ENCODE data around the gene IRX4.

IRX4 gene

GRCh38 chr5:1860949-1861348 lies 21.8 kb downstream of the IRX4 start:
- no peak for DNase-seq (ENCODE audit: low spot score)
- in situ Hi-C loops (cut with MboI; ENCODE audit: low pct_unique_long_range_greater_than_20kb, low sequenced_read_pairs, unreplicated experiment) = no loop called here
- TF ChIP-seq, protein P1, sequence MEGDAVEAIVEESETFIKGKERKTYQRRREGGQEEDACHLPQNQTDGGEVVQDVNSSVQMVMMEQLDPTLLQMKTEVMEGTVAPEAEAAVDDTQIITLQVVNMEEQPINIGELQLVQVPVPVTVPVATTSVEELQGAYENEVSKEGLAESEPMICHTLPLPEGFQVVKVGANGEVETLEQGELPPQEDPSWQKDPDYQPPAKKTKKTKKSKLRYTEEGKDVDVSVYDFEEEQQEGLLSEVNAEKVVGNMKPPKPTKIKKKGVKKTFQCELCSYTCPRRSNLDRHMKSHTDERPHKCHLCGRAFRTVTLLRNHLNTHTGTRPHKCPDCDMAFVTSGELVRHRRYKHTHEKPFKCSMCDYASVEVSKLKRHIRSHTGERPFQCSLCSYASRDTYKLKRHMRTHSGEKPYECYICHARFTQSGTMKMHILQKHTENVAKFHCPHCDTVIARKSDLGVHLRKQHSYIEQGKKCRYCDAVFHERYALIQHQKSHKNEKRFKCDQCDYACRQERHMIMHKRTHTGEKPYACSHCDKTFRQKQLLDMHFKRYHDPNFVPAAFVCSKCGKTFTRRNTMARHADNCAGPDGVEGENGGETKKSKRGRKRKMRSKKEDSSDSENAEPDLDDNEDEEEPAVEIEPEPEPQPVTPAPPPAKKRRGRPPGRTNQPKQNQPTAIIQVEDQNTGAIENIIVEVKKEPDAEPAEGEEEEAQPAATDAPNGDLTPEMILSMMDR (IDR thresholded peaks at IDR 0.05; ENCODE audit: extremely low read depth, insufficient read depth, missing control alignments) = no peak

DNA sequence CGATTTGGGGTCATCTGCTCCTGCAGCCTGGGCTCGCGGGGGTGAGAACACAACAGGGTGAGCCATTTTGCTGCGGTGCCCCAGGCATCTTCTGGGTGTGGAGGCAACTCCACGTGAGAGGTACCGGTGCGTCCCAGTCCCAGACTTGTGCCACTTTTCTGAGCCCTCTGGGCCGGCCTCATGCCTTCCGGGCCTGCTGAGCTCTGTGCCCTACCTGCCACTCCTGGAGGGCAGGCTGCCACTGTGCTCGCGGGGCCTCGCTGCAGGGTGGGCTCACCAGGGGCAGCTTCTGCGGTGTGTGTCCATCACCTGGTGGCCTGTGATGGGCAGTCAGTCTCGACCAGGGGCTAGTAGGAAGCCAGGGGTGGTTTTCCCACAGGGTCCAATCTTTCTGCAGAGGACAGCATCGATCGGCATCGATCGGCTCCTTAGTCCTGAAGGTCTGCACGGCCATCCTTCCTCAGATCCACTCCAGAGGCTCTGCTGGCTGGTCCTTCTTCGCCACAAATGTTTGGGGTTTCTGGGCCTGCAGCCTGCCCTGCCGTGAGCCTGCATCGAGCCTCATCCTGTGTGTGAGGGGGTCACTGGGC lies 22.6 kb downstream of the IRX4 start:
- no peak for DNase-seq (ENCODE audit: low spot score)
- in situ Hi-C loops (cut with MboI; ENCODE audit: low pct_unique_long_range_greater_than_20kb, low sequenced_read_pairs, unreplicated experiment) = no loop called here
- TF ChIP-seq, protein P1 (IDR thresholded peaks at IDR 0.05; ENCODE audit: extremely low read depth, insufficient read depth, missing control alignments) = no peak

GRCh38 chr5:1859099-1859498 lies 23.6 kb downstream of the IRX4 start:
- DNase-seq (ENCODE audit: low spot score) = no peak
- TF ChIP-seq, protein P1 (IDR thresholded peaks at IDR 0.05; ENCODE audit: extremely low read depth, insufficient read depth, missing control alignments) = no peak
- in situ Hi-C loops (cut with MboI; ENCODE audit: low pct_unique_long_range_greater_than_20kb, low sequenced_read_pairs, unreplicated experiment) = no loop called here

DNA sequence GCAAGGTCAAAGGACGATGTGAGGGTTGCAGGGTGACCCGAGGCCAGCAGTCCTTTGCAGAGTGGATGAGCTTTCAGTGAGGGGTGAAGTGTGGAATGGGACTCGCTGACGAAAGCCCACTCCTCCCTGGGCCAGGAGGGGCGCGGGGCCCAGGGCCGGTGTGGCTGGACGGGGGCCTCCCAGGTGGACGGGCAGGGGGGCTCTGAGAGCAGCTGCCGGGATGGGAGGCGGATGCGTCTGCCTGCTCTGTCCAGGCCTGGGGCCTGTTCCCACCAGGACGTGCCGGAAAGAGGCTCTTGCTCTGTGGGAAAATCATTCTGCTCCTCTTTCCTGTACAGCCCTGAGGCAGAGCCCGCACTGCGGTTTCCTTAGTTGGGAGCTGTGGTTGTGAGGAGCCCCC lies 24.3 kb downstream of the IRX4 start:
- in situ Hi-C loops (cut with MboI; ENCODE audit: low pct_unique_long_range_greater_than_20kb, low sequenced_read_pairs, unreplicated experiment) = no loop called here
- DNase-seq (ENCODE audit: low spot score) = no peak
- TF ChIP-seq, protein P1 (IDR thresholded peaks at IDR 0.05; ENCODE audit: extremely low read depth, insufficient read depth, missing control alignments) = no peak

DNA sequence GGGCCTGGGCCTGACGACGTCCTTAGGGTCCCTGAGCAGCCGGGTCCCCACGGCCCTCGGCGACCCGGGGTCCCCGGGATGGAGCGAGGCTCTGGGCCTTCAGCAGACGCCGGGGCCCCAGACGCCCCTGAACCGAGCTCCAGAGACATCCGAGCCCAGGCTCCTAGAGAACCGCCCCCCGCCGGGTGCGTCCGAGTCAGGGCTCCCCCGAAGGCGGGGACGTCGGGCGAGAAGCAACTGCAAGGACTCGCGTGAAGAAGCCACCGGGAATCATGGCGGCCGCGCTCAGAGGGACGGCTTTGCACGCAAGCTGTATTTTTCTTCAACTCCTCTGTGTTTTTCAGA lies 25.5 kb downstream of the IRX4 start:
- DNase-seq (ENCODE audit: low spot score) = no peak
- TF ChIP-seq, protein P1 (IDR thresholded peaks at IDR 0.05; ENCODE audit: extremely low read depth, insufficient read depth, missing control alignments) = no peak
- in situ Hi-C loops (cut with MboI; ENCODE audit: low pct_unique_long_range_greater_than_20kb, low sequenced_read_pairs, unreplicated experiment) = no loop called here

GRCh38 chr5:1856596-1857255 lies 26.0 kb downstream of the IRX4 start:
- TF ChIP-seq, protein P1 (IDR thresholded peaks at IDR 0.05; ENCODE audit: extremely low read depth, insufficient read depth, missing control alignments) = no peak
- no peak for DNase-seq (ENCODE audit: low spot score)
- in situ Hi-C loops (cut with MboI; ENCODE audit: low pct_unique_long_range_greater_than_20kb, low sequenced_read_pairs, unreplicated experiment) = no loop called here
